ENCODE results near the gene RBM20. TPM values are rescaled to one million over a fixed set of nuclear protein-coding genes. Genes with fewer than 3 reads are reported as not detected.

RBM20 gene
- total and polyA plus RNA-seq, 10 of the 15 experiments (the other 5 are each of a cell fraction or from before 2014, with no cell fraction given), result 0.04 to 0.26 (median 0.15) TPM

DNA sequence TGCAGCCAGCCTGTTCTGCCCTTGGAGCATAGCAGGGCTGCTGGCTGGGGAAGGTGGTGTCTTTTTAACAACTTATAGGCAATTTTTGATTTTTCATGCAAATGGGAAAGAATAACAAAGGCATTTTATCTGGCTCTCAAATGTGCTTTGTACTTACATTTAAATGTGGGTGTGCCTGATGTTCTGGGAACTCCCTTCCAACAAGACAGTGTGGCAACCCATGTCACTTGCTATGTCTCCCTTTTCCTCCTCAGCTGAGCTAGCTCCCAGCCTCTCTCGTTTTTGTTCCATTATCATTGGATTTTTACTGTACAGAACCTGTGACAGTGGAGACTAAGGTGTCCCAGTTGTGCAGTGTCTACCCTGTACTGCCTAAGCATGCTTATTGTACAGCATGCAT, 134.1 kb downstream of the RBM20 start:
- TF ChIP-seq, protein P1, sequence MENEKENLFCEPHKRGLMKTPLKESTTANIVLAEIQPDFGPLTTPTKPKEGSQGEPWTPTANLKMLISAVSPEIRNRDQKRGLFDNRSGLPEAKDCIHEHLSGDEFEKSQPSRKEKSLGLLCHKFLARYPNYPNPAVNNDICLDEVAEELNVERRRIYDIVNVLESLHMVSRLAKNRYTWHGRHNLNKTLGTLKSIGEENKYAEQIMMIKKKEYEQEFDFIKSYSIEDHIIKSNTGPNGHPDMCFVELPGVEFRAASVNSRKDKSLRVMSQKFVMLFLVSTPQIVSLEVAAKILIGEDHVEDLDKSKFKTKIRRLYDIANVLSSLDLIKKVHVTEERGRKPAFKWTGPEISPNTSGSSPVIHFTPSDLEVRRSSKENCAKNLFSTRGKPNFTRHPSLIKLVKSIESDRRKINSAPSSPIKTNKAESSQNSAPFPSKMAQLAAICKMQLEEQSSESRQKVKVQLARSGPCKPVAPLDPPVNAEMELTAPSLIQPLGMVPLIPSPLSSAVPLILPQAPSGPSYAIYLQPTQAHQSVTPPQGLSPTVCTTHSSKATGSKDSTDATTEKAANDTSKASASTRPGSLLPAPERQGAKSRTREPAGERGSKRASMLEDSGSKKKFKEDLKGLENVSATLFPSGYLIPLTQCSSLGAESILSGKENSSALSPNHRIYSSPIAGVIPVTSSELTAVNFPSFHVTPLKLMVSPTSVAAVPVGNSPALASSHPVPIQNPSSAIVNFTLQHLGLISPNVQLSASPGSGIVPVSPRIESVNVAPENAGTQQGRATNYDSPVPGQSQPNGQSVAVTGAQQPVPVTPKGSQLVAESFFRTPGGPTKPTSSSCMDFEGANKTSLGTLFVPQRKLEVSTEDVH (IDR thresholded peaks at IDR 0.05; ENCODE audit: low read depth, partially characterized antibody), result no peak
- TF ChIP-seq, protein P2, sequence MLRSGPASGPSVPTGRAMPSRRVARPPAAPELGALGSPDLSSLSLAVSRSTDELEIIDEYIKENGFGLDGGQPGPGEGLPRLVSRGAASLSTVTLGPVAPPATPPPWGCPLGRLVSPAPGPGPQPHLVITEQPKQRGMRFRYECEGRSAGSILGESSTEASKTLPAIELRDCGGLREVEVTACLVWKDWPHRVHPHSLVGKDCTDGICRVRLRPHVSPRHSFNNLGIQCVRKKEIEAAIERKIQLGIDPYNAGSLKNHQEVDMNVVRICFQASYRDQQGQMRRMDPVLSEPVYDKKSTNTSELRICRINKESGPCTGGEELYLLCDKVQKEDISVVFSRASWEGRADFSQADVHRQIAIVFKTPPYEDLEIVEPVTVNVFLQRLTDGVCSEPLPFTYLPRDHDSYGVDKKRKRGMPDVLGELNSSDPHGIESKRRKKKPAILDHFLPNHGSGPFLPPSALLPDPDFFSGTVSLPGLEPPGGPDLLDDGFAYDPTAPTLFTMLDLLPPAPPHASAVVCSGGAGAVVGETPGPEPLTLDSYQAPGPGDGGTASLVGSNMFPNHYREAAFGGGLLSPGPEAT (IDR thresholded peaks at IDR 0.05; ENCODE audit: low read depth), result peak; percentile 26; the same call in 1 of the 2 replicates
- no peak for TF ChIP-seq SIN3A (IDR thresholded peaks at IDR 0.05; ENCODE audit: low read depth, low read length)
- no peak for TF ChIP-seq NFYB (IDR thresholded peaks at IDR 0.05; ENCODE audit: insufficient read depth, low read depth, low read length)
- TF ChIP-seq, protein P3, sequence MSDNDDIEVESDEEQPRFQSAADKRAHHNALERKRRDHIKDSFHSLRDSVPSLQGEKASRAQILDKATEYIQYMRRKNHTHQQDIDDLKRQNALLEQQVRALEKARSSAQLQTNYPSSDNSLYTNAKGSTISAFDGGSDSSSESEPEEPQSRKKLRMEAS (IDR thresholded peaks at IDR 0.05; ENCODE audit: low read depth, low read length), result no peak
- CTCF ChIA-PET, result interaction anchor here (1.4 to 9.8 kb wide), 3 partner anchors 13 to 65 kb away, joined by 4 to 72 read pairs (median 5); no protein-coding TSS in a partner anchor
- Histone ChIP-seq H4K20me1 (ENCODE audit: control insufficient read depth, insufficient read depth) (no peaks in the 10 kb centered on the region), H3K4me1 (ENCODE audit: control insufficient read depth, insufficient read depth, low read length) (peaks cover 18% of the 10 kb centered on the region), H3K9ac (ENCODE audit: control insufficient read depth, insufficient read depth, low read length) (no peak overlapping the region), H3K27ac (ENCODE audit: control insufficient read depth, insufficient read depth) (no peak overlapping the region), H3K9me3 (replicated peaks; ENCODE audit: control insufficient read depth, insufficient read depth, low read length) (no peaks in the 10 kb centered on the region), H3K4me3 (no peak overlapping the region), H3K27me3 (replicated peaks in 1 of 2; ENCODE audit: control insufficient read depth in 2 of 2, insufficient read depth in 2 of 2, low read length in 1 of 2) (no peaks in the 10 kb centered on the region), H3K79me2 (ENCODE audit: control insufficient read depth, insufficient read depth, low read length) (no peaks in the 10 kb centered on the region), H3K4me2 (ENCODE audit: control insufficient read depth, insufficient read depth) (no peak overlapping the region), H2AFZ (ENCODE audit: control insufficient read depth, low read depth, low read length) (no peak overlapping the region), H3K36me3 (ENCODE audit: control insufficient read depth in 2 of 2, insufficient read depth in 2 of 2, low read length in 1 of 2) (no peaks in the 10 kb centered on the region)
- no peak for DNase-seq (ENCODE audit: low read depth, low spot score)
- ATAC-seq, result no peak
- no peak for FAIRE-seq
- SMC1A ChIA-PET (ENCODE audit: uncharacterized antibody, unreplicated experiment), result interaction anchor here (0.9 to 12.9 kb wide), 4 partner anchors 17 to 87 kb away, joined by 3 to 327 read pairs (median 6); no protein-coding TSS in a partner anchor
- intact Hi-C loops (cut with micrococcal nuclease; ENCODE audit: unreplicated experiment), result no loop called here
- in situ Hi-C loops (cut with MboI), result no loop called here
- POLR2A ChIA-PET, result interaction anchor here (1.3 to 2.8 kb wide), 2 partner anchors 17 to 25 kb away, joined by 3 to 12 read pairs; no protein-coding TSS in a partner anchor
- no TSS peak for BruUV-seq (replicated peaks)
- 40% methylated on average over 1 of the region's 1 CpG for WGBS (ENCODE audit: insufficient coverage, insufficient replicate concordance, low lambda C conversion rate, missing lambda C conversion rate)
- RAD21 ChIA-PET (ENCODE audit: unreplicated experiment), result interaction anchor here (0.6 to 2.1 kb wide), 5 partner anchors 10 to 63 kb away, joined by 4 to 12 read pairs (median 8); no protein-coding TSS in a partner anchor

Measured in GM12878 (cell line).